Adipose tissue (tissue), 3 donors: ENCODE data around the gene GAD2. TPM values are rescaled to one million over a fixed set of nuclear protein-coding genes. Genes with fewer than 3 reads are reported as not detected.

Experiments used
- polyA plus RNA-seq, 3 donors: library from polyadenylated mRNA; stranded (reverse); fragments of 200-250 nt; gene quantifications; one replicate each; pipeline ENCODE4 v1.2.3, GENCODE V29; 2013
- donor health status: healthy with polysubstance abuse.
- donor health status: Bipolar disorder and iron deficiency.
- donor health status: healthy.

Gene GAD2
- polyA plus RNA-seq, 3 donors: 5.9 TPM; not detected in 2

Other genes with a start within 250 kb of the GAD2 start
- gene APBB1IP, start 221.6 kb downstream of the GAD2 start, polyA plus RNA-seq: 10 to 100 TPM in 2 of 3 donors, 1 to 10 TPM in 1; 4.2 to 47.6 (median 24.3) TPM